PFSK-1 (cell line): ENCODE results near the gene COQ8A.

Source experiments
- POLR2AphosphoS5 ChIP-seq: IDR thresholded peaks from 2 replicates; pipeline ENCODE4 v1.6.1; 2012; ENCODE audit warnings: low read depth, mild to moderate bottlenecking, control low read depth, low read length, moderate library complexity
- REST ChIP-seq, 2 experiments: IDR thresholded peaks; 2 replicates each; pipeline versions ENCODE4 v1.6.1 to v1.8.0; 2011 to 2012; ENCODE audit warnings: low read depth in 2 of 2, low read length in 2 of 2, control low read depth in 1 of 2, inconsistent platforms in 1 of 2, mild to moderate bottlenecking in 1 of 2, moderate library complexity in 1 of 2; ENCODE audit not compliant: insufficient read depth in 1 of 2

GRCh38 chr1:226984521-226985238, 44.6 kb downstream of the COQ8A start:
- TF ChIP-seq POLR2AphosphoS5 = no peak
- no peak for TF ChIP-seq REST (IDR thresholded peaks at IDR 0.05; ENCODE audit: insufficient read depth in 1 of 2, low read depth in 2 of 2, low read length in 2 of 2)
